GM23248 (cell line): Measurements from ENCODE around the gene ACVR1B. TPM values are rescaled to one million over a fixed set of nuclear protein-coding genes. Genes with fewer than 3 reads are reported as not detected.
A peak's percentile ranks its signal among the peaks of the same experiment; 100 is the strongest.

Experiments
- DNase-seq: peaks from one replicate; pipeline ENCODE4 v3.0.0-alpha.2; 2015
- H2AFZ ChIP-seq: fragments of 200-600 bp; sonication (generic); 2 replicates; pipeline ENCODE4 v1.6.1; 2016; ENCODE audit warnings: antibody characterized with exemption
- H3F3A ChIP-seq: fragments of 200-600 bp; sonication (generic); 2 replicates; pipeline ENCODE4 v1.6.1; 2016; ENCODE audit warnings: mild to moderate bottlenecking, antibody characterized with exemption, mixed run types; ENCODE audit not compliant: insufficient read depth
- H3K27ac ChIP-seq: fragments of 200-600 bp; sonication (generic); 2 replicates; pipeline ENCODE4 v1.5.1; 2016; ENCODE audit warnings: mild to moderate bottlenecking
- H3K27me3 ChIP-seq: fragments of 200-600 bp; sonication (generic); replicated peaks from 2 replicates; pipeline ENCODE4 v1.6.1; 2016; ENCODE audit warnings: mild to moderate bottlenecking; ENCODE audit not compliant: insufficient read depth
- H3K36me3 ChIP-seq: fragments of 200-600 bp; sonication (generic); 2 replicates; pipeline ENCODE4 v1.6.1; 2016; ENCODE audit warnings: low read depth, mild to moderate bottlenecking
- H3K4me1 ChIP-seq: fragments of 200-600 bp; sonication (generic); 2 replicates; pipeline ENCODE4 v1.6.1; 2016; ENCODE audit warnings: mild to moderate bottlenecking; ENCODE audit not compliant: insufficient read depth
- H3K4me2 ChIP-seq: fragments of 200-600 bp; sonication (generic); one replicate; pipeline ENCODE4 v1.6.1; 2016; ENCODE audit warnings: mild to moderate bottlenecking; ENCODE audit not compliant: unreplicated experiment
- H3K4me3 ChIP-seq: fragments of 200-600 bp; sonication (generic); 2 replicates; pipeline ENCODE4 v1.5.1; 2016; ENCODE audit warnings: mild to moderate bottlenecking
- H3K79me2 ChIP-seq: fragments of 200-600 bp; sonication (generic); 2 replicates; pipeline ENCODE4 v1.6.1; 2016; ENCODE audit warnings: mild to moderate bottlenecking; ENCODE audit not compliant: insufficient read depth
- H3K9ac ChIP-seq: fragments of 200-600 bp; sonication (generic); 2 replicates; pipeline ENCODE4 v1.6.1; 2016; ENCODE audit warnings: mild to moderate bottlenecking
- H3K9me2 ChIP-seq: fragments of 200-600 bp; sonication (generic); 2 replicates; pipeline ENCODE4 v1.6.1; 2016; ENCODE audit warnings: mixed run types, mild to moderate bottlenecking, moderate library complexity; ENCODE audit not compliant: insufficient read depth
- H3K9me3 ChIP-seq: fragments of 200-600 bp; sonication (generic); one replicate; pipeline ENCODE4 v1.6.1; 2017; ENCODE audit warnings: low read depth
- H4K20me1 ChIP-seq: fragments of 200-600 bp; sonication (generic); 2 replicates; pipeline ENCODE4 v1.6.0; 2016; ENCODE audit not compliant: insufficient read depth
- EZH2 ChIP-seq: fragments of 200-600 bp; sonication (generic); IDR thresholded peaks from 2 replicates; pipeline ENCODE4 v1.6.1; 2018; ENCODE audit warnings: antibody characterized with exemption, mild to moderate bottlenecking; ENCODE audit not compliant: insufficient read depth, poor library complexity, severe bottlenecking
- EZH2phosphoT487 ChIP-seq: fragments of 200-600 bp; sonication (generic); IDR thresholded peaks from 2 replicates; pipeline ENCODE4 v1.6.1; 2018; ENCODE audit warnings: antibody characterized with exemption, moderate library complexity, mild to moderate bottlenecking, low read depth; ENCODE audit not compliant: insufficient read depth
- WGBS, 2 experiments: methylation state at CpG; one replicate each; pipeline ENCODE4 v1.1.6; 2015 to 2017; ENCODE audit warnings: low lambda C conversion rate in 2 of 2, low coverage in 1 of 2; ENCODE audit errors: missing lambda C conversion rate in 2 of 2; 5-methylcytosine and 5-hydroxymethylcytosine counted together
- in situ Hi-C: fragments of 300-500 bp; cut with MboI; formaldehyde crosslinking; loops from 2 replicates; pipeline ENCODE4 v1.15.0; 2020
- polyA plus RNA-seq: library from polyadenylated mRNA; unstranded; fragments of >200 nt; fragmentation: Nextera tagmentation; extraction: Ambion mirVana; gene quantifications from 2 replicates; pipeline ENCODE4 v1.2.1, GENCODE V29; 2016
- total RNA-seq: library from RNA; depleted of rRNA; stranded (reverse); fragments of >200 nt; shearing (Covaris generic); gene quantifications from 2 replicates; pipeline ENCODE4 v1.2.3, GENCODE V29; 2014

The ACVR1B gene
- total and polyA plus RNA-seq, 2 experiments from 2014 or later, result 2.8 to 17.0 TPM

DNA sequence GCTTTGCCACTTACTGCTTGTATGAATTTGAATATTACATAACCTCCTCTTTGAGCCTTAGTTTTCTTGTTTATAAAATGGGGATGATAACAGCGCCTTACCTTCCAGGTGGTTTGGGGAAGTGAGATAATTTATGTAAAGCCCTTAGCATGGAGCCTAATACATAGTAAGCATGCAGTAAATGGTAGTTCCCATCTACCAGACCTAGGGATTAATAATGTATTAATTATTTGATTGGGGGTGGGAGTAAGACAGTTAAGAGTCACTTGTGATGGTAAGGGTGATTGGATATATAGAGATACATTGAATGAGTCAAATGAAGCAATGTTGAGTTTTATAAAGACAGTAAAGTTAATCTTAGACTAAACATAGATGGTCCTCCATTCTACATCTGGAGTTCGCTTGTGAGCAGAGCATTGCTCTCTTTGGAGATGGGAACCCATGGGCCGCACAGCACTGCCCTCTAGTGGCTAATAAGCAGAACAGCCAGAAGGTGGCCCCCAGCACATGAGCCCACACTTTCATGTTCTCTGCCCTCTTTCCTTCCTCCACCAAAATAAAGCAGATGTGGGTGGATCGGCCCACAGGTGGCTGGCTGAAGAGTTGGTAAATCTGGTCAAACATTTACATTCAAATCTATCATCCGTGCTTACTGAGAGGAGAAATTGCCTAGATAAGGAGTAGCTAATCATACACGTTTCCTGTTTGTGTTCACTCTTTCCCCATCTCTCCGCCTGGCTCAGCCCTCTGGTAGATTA, 28.7 kb downstream of the ACVR1B start:
- Histone ChIP-seq H3K9me2 (no peaks in the 10 kb centered on the region), H3K9me3 (no peaks in the 10 kb centered on the region), H3K79me2 (peaks cover 36% of the 10 kb centered on the region), H4K20me1 (no peaks in the 10 kb centered on the region), H3K4me3 (peak overlapping the region; percentile 41), H3K4me1 (peaks cover 49% of the 10 kb centered on the region), H3K27ac (peak overlapping the region; percentile 63), H3F3A (peaks cover 38% of the 10 kb centered on the region), H2AFZ (no peak overlapping the region), H3K9ac (peak overlapping the region; percentile 15; the same call in 1 of the 2 replicates), H3K36me3 (peaks cover 22% of the 10 kb centered on the region; the same call in 1 of the 2 replicates), H3K27me3 (no peaks in the 10 kb centered on the region), H3K4me2 (peak overlapping the region; percentile 72)
- TF ChIP-seq EZH2phosphoT487 (no peak), EZH2 (no peak)
- in situ Hi-C loops, result no loop called here
- 48 to 50% methylated on average over 7 of the region's 7 CpGs for WGBS, 2 experiments
- DNase-seq, result peak; percentile 81

DNA sequence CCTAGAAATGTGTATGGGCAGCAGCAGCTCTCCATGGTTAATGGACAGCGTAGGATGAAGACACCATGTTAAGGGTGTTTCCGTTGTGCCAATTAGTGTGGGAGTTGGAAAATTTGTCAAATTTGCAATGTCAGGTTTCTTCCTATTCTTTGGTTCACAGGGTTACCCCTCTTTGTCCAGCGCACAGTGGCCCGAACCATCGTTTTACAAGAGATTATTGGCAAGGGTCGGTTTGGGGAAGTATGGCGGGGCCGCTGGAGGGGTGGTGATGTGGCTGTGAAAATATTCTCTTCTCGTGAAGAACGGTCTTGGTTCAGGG, 29.3 kb downstream of the ACVR1B start:
- H3F3A ChIP-seq, result peaks cover 34% of the 10 kb centered on the region
- no peak overlapping the region for H3K4me2 ChIP-seq
- no peaks in the 10 kb centered on the region for H3K9me3 ChIP-seq
- H3K9me2 ChIP-seq, result no peaks in the 10 kb centered on the region
- H3K27me3 ChIP-seq, result no peaks in the 10 kb centered on the region
- H3K27ac ChIP-seq, result no peak overlapping the region
- no peak overlapping the region for H3K9ac ChIP-seq
- H3K4me3 ChIP-seq, result no peak overlapping the region
- TF ChIP-seq EZH2phosphoT487 (no peak), EZH2 (no peak)
- peaks cover 44% of the 10 kb centered on the region for H3K4me1 ChIP-seq
- DNase-seq, result no peak
- H3K79me2 ChIP-seq, result peaks cover 31% of the 10 kb centered on the region
- 82 to 89% methylated on average over 10 of the region's 10 CpGs for WGBS, 2 experiments
- peaks cover 27% of the 10 kb centered on the region for H3K36me3 ChIP-seq
- in situ Hi-C loops, result no loop called here
- H4K20me1 ChIP-seq, result no peaks in the 10 kb centered on the region
- no peak overlapping the region for H2AFZ ChIP-seq

DNA sequence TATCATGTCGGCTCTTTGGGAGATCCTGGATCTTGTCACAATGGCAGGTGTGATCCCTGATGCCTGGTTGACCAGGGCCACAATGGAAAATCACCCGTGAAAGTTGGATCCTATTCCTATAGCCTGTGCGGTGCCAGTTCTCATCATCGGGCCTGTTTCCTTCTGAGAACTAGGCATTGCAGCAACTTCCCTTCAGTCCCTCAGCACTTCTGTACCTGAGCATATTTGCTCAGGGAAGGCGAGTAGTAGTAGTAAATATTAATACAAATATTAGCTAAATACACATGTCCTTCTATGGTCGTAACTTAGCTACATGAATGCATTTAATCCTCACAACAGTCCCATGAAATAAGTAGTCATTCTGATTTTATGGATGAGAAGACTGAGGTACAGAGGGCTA, 33.2 kb downstream of the ACVR1B start:
- Histone ChIP-seq H2AFZ (no peak overlapping the region), H3K4me3 (no peak overlapping the region), H3K79me2 (0 out of 2 replicates have a peak, but pooled peaks cover 16% of the 10 kb centered on the region), H3K9me3 (no peaks in the 10 kb centered on the region), H4K20me1 (no peaks in the 10 kb centered on the region), H3K9me2 (no peaks in the 10 kb centered on the region), H3K9ac (no peak overlapping the region), H3K36me3 (peaks cover 57% of the 10 kb centered on the region), H3K27me3 (no peaks in the 10 kb centered on the region), H3K4me2 (no peak overlapping the region), H3K4me1 (peaks cover 6% of the 10 kb centered on the region), H3F3A (peaks cover 6% of the 10 kb centered on the region), H3K27ac (no peak overlapping the region)
- DNase-seq, result no peak
- WGBS, 2 experiments, result 85 to 91% methylated on average over 6 of the region's 6 CpGs
- in situ Hi-C loops, result no loop called here
- TF ChIP-seq EZH2 (no peak), EZH2phosphoT487 (no peak)

DNA sequence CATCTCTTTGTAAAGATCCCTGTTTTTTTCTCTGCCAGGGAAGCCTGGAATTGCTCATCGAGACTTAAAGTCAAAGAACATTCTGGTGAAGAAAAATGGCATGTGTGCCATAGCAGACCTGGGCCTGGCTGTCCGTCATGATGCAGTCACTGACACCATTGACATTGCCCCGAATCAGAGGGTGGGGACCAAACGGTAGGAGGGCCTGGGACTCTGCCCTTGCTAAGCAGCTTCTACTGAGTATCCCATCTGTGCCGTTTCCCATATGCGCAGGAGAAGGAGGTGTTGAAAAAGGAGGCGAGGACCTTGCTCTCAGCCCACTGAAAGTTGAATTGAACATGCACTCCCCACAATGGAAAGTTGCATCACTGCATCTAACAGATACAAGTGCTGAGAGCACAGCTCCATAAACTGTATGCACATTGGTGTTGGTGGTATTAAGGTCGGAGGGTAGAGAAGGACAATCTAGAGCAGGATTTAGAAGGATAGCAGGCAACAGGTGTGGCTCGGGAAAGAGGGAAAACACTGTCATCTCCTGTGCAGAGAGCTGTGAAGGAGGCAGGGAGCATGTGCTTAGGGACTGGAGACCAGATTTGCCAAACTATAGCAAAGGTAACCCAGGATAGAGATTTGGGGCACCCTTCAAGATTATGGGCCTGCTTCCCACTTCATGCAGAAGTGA, 33.8 kb downstream of the ACVR1B start:
- DNase-seq, result no peak
- Histone ChIP-seq H3K36me3 (peaks cover 57% of the 10 kb centered on the region), H3K4me3 (no peak overlapping the region), H2AFZ (no peak overlapping the region), H3K4me1 (no peaks in the 10 kb centered on the region), H4K20me1 (no peaks in the 10 kb centered on the region), H3K27ac (no peak overlapping the region), H3F3A (no peaks in the 10 kb centered on the region), H3K9ac (no peak overlapping the region), H3K4me2 (no peak overlapping the region), H3K9me3 (no peaks in the 10 kb centered on the region), H3K79me2 (0 out of 2 replicates have a peak, but pooled peaks cover 16% of the 10 kb centered on the region), H3K9me2 (no peaks in the 10 kb centered on the region), H3K27me3 (no peaks in the 10 kb centered on the region)
- TF ChIP-seq EZH2phosphoT487, result no peak
- TF ChIP-seq EZH2, result no peak
- in situ Hi-C loops, result no loop called here
- 72 to 79% methylated on average over 9 of the region's 9 CpGs for WGBS, 2 experiments
